Measurements from ENCODE around the gene DNAH10. TPM values are rescaled to one million over a fixed set of nuclear protein-coding genes. Genes with fewer than 3 reads are reported as not detected.
"Not testable (repeated sequence)": the region's sequence is repeated elsewhere in the genome, so short reads cannot be mapped to it uniquely, and the experiment has no call there.

The DNAH10 gene
- total RNA-seq, 1 donor = 0.43 TPM

GRCh38 chr12:123908884-123909725, 147.0 kb downstream of the DNAH10 start:
- no peak for TF ChIP-seq CTCF (IDR thresholded peaks at IDR 0.05; ENCODE audit: insufficient read depth, low read depth, low read length)
- DNase-seq (ENCODE audit: low read depth) = no peak
- no peak overlapping the region for H3K4me3 ChIP-seq (ENCODE audit: low read depth, low read length)

- no peak overlapping the region for H3K4me3 ChIP-seq (ENCODE audit: low read depth, low read length)
- TF ChIP-seq CTCF (IDR thresholded peaks at IDR 0.05; ENCODE audit: insufficient read depth, low read depth, low read length) = no peak
- DNase-seq (ENCODE audit: low read depth) = no peak
These were observed 148.0 kb downstream of the DNAH10 start for GRCh38 chr12:123910057-123910456.

- no peak for TF ChIP-seq CTCF (IDR thresholded peaks at IDR 0.05; ENCODE audit: insufficient read depth, low read depth, low read length)
- no peak overlapping the region for H3K4me3 ChIP-seq (ENCODE audit: low read depth, low read length)
- DNase-seq (ENCODE audit: low read depth) = no peak
These were observed 148.7 kb downstream of the DNAH10 start for GRCh38 chr12:123910761-123911193.

GRCh38 chr12:123911672-123912409, 149.7 kb downstream of the DNAH10 start:
- DNase-seq (ENCODE audit: low read depth); H3K4me3 ChIP-seq (ENCODE audit: low read depth, low read length): not testable (repeated sequence)

GRCh38 chr12:123912415-123913380, 150.6 kb downstream of the DNAH10 start:
- no peak for TF ChIP-seq CTCF (IDR thresholded peaks at IDR 0.05; ENCODE audit: insufficient read depth, low read depth, low read length)
- H3K4me3 ChIP-seq (ENCODE audit: low read depth, low read length) = no peak overlapping the region
- no peak for DNase-seq (ENCODE audit: low read depth)

DNA sequence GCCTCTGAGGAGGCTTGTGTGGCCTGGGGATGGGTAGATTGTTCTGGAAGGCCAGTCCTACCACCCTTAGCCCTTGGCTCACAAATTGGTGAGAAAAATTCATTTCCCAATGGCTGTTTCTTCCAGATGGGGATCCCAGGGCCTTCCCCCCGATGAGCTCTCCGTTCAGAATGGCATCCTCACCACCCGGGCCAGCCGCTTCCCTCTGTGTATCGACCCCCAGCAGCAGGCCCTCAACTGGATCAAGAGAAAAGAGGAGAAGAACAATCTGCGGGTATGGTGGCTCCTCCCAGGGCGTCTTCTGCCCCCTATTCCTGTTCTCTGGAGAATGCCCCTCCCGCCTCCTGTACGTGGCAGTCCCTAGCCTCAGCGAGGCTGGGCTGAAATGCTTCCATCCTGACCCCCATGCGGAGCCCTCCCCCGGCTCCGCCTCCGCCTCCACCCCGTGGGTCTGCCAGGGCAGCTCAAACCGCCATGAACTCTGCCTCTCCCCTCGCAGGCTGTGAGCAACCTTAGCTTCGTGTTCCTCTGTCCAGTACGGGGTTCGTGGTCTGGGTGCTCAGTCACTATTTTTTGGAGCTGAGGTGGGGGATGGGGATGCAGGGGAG, 152.7 kb downstream of the DNAH10 start:
- DNase-seq (ENCODE audit: low read depth) = no peak
- TF ChIP-seq CTCF (IDR thresholded peaks at IDR 0.05; ENCODE audit: insufficient read depth, low read depth, low read length) = no peak
- H3K4me3 ChIP-seq (ENCODE audit: low read depth, low read length) = no peak overlapping the region
